Measurements from ENCODE around the gene EXOC4. TPM values are rescaled to one million over a fixed set of nuclear protein-coding genes. Genes with fewer than 3 reads are reported as not detected.

Gene EXOC4
- total and polyA plus RNA-seq, 2 donors (not counting 1 experiment from before 2014, with no cell fraction given), result 79.6 to 158 TPM

DNA sequence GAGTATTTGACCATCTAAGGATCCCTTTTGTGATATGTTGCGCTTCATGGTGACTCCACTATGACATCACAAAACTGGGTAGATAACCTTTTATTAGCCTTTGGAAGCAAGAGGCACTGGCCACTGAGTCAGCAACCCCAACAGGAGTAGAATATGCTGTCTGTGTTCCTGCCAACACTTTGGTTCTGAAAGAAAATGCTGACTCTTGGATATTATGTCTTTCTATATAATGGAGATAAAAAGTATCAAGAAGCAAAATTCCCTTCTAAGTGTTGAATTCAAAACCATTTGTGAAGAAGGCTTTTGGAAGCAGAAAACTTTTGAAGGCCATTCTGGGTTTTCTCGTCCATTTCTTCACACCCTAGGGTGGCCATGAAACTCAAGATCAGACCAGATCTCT, 528.0 kb downstream of the EXOC4 start:
- TF ChIP-seq CTCF (conservative IDR thresholded peaks at IDR 0.05 in 1 of 2, IDR thresholded peaks at IDR 0.05 in 1 of 2; ENCODE audit: low read depth in 1 of 2, low read length in 2 of 2) (no peak), EZH2 (IDR thresholded peaks at IDR 0.05; ENCODE audit: low read length, missing control alignments) (no peak)

GRCh38 chr7:133781486-133782090, 528.7 kb downstream of the EXOC4 start:
- Histone ChIP-seq H3K4me1 (ENCODE audit: control insufficient read depth, extremely low read depth, insufficient read depth, low read length) (no peaks in the 10 kb centered on the region), H3K9me3 (ENCODE audit: control insufficient read depth, insufficient read depth, low read depth, low read length) (no peaks in the 10 kb centered on the region), H3K4me3 (replicated peaks in 1 of 4; ENCODE audit: control extremely low read depth in 1 of 4, insufficient read depth in 1 of 4, low read depth in 3 of 4, low read length in 4 of 4) (no peak overlapping the region), H3K9ac (ENCODE audit: insufficient read depth, low read length) (no peak overlapping the region), H2AFZ (ENCODE audit: low read length) (no peak overlapping the region), H3K27me3 (ENCODE audit: control insufficient read depth, insufficient read depth, low read length) (no peaks in the 10 kb centered on the region), H3K4me2 (ENCODE audit: extremely low read depth, insufficient read depth, low read length) (no peak overlapping the region), H3K36me3 (ENCODE audit: control insufficient read depth, insufficient read depth, low read length) (no peaks in the 10 kb centered on the region), H4K20me1 (ENCODE audit: control insufficient read depth, extremely low read depth, insufficient read depth, low read length) (no peaks in the 10 kb centered on the region), H3K27ac (ENCODE audit: insufficient read depth, low read length) (no peak overlapping the region), H3K79me2 (ENCODE audit: control insufficient read depth, insufficient read depth, low read length) (no peaks in the 10 kb centered on the region)
- TF ChIP-seq EZH2 (IDR thresholded peaks at IDR 0.05; ENCODE audit: low read length, missing control alignments), result no peak
- TF ChIP-seq CTCF (conservative IDR thresholded peaks at IDR 0.05 in 1 of 2, IDR thresholded peaks at IDR 0.05 in 1 of 2; ENCODE audit: low read depth in 1 of 2, low read length in 2 of 2), result no peak
- no peak for DNase-seq (ENCODE audit: low read depth in 2 of 2)

More for the DNA sequence above, 528.0 kb downstream of the EXOC4 start:
- no peak overlapping the region for H2AFZ ChIP-seq (ENCODE audit: low read length)
- H3K9ac ChIP-seq (ENCODE audit: insufficient read depth, low read length), result no peak overlapping the region
- H3K9me3 ChIP-seq (ENCODE audit: control insufficient read depth, insufficient read depth, low read depth, low read length), result no peaks in the 10 kb centered on the region
- no peaks in the 10 kb centered on the region for H3K27me3 ChIP-seq (ENCODE audit: control insufficient read depth, insufficient read depth, low read length)
- no peak overlapping the region for H3K4me3 ChIP-seq (replicated peaks in 1 of 4; ENCODE audit: control extremely low read depth in 1 of 4, insufficient read depth in 1 of 4, low read depth in 3 of 4, low read length in 4 of 4)
- no peaks in the 10 kb centered on the region for H3K4me1 ChIP-seq (ENCODE audit: control insufficient read depth, extremely low read depth, insufficient read depth, low read length)
- no peak overlapping the region for H3K27ac ChIP-seq (ENCODE audit: insufficient read depth, low read length)
- H3K36me3 ChIP-seq (ENCODE audit: control insufficient read depth, insufficient read depth, low read length), result no peaks in the 10 kb centered on the region
- H3K4me2 ChIP-seq (ENCODE audit: extremely low read depth, insufficient read depth, low read length), result no peak overlapping the region
- no peaks in the 10 kb centered on the region for H4K20me1 ChIP-seq (ENCODE audit: control insufficient read depth, extremely low read depth, insufficient read depth, low read length)
- no peaks in the 10 kb centered on the region for H3K79me2 ChIP-seq (ENCODE audit: control insufficient read depth, insufficient read depth, low read length)
- no peak for DNase-seq (ENCODE audit: low read depth in 2 of 2)

GRCh38 chr7:133782470-133782869, 529.6 kb downstream of the EXOC4 start:
- Histone ChIP-seq H3K79me2 (ENCODE audit: control insufficient read depth, insufficient read depth, low read length) (no peaks in the 10 kb centered on the region), H3K27me3 (ENCODE audit: control insufficient read depth, insufficient read depth, low read length) (no peaks in the 10 kb centered on the region), H3K9me3 (ENCODE audit: control insufficient read depth, insufficient read depth, low read depth, low read length) (no peaks in the 10 kb centered on the region), H3K4me1 (ENCODE audit: control insufficient read depth, extremely low read depth, insufficient read depth, low read length) (no peaks in the 10 kb centered on the region), H3K27ac (ENCODE audit: insufficient read depth, low read length) (no peak overlapping the region), H3K9ac (ENCODE audit: insufficient read depth, low read length) (no peak overlapping the region), H3K4me2 (ENCODE audit: extremely low read depth, insufficient read depth, low read length) (no peak overlapping the region), H2AFZ (ENCODE audit: low read length) (no peak overlapping the region), H3K4me3 (replicated peaks in 1 of 4; ENCODE audit: control extremely low read depth in 1 of 4, insufficient read depth in 1 of 4, low read depth in 3 of 4, low read length in 4 of 4) (no peak overlapping the region), H3K36me3 (ENCODE audit: control insufficient read depth, insufficient read depth, low read length) (no peaks in the 10 kb centered on the region), H4K20me1 (ENCODE audit: control insufficient read depth, extremely low read depth, insufficient read depth, low read length) (no peaks in the 10 kb centered on the region)
- TF ChIP-seq CTCF (conservative IDR thresholded peaks at IDR 0.05 in 1 of 2, IDR thresholded peaks at IDR 0.05 in 1 of 2; ENCODE audit: low read depth in 1 of 2, low read length in 2 of 2) (no peak), EZH2 (IDR thresholded peaks at IDR 0.05; ENCODE audit: low read length, missing control alignments) (no peak)
- DNase-seq (ENCODE audit: low read depth in 2 of 2), result no peak

All from fibroblast of lung (primary cell).